DMS153 (cell line): Measurements from ENCODE around the gene PPFIBP2.

ENCODE experiments used
- DNase-seq: peaks from one replicate; lab custom pipeline; 2025; lab: John Stamatoyannopoulos, UW

PPFIBP2 gene

GRCh38 chr11:7527029-7527428 lies 13.2 kb downstream of the PPFIBP2 start:
- DNase-seq = no peak

- no peak for DNase-seq
Observed at GRCh38 chr11:7528514-7529049, 14.8 kb downstream of the PPFIBP2 start.

- no peak for DNase-seq
Observed at GRCh38 chr11:7530013-7530640, 16.3 kb downstream of the PPFIBP2 start.

GRCh38 chr11:7531011-7531410 lies 17.2 kb downstream of the PPFIBP2 start:
- DNase-seq = no peak

- DNase-seq = peak; percentile 7
Observed at GRCh38 chr11:7532405-7533145, 18.8 kb downstream of the PPFIBP2 start.

- peak; percentile 7 for DNase-seq
Observed at GRCh38 chr11:7533199-7534041, 19.6 kb downstream of the PPFIBP2 start.

GRCh38 chr11:7534042-7534378 lies 20.2 kb downstream of the PPFIBP2 start:
- DNase-seq = no peak

- no peak for DNase-seq
Observed at GRCh38 chr11:7536100-7536499, 22.3 kb downstream of the PPFIBP2 start.

GRCh38 chr11:7537265-7537664 lies 23.5 kb downstream of the PPFIBP2 start:
- peak; percentile 1 for DNase-seq

- DNase-seq = no peak
Observed at GRCh38 chr11:7538031-7538430, 24.2 kb downstream of the PPFIBP2 start.

- no peak for DNase-seq
Observed at GRCh38 chr11:7538466-7539454, 25.0 kb downstream of the PPFIBP2 start.

- peak; percentile 19 for DNase-seq
Observed at GRCh38 chr11:7540830-7541555, 27.2 kb downstream of the PPFIBP2 start.

- no peak for DNase-seq
Observed at GRCh38 chr11:7543302-7543701, 29.5 kb downstream of the PPFIBP2 start.

GRCh38 chr11:7544021-7544420 lies 30.2 kb downstream of the PPFIBP2 start:
- DNase-seq = no peak

GRCh38 chr11:7545611-7546010 lies 31.8 kb downstream of the PPFIBP2 start:
- no peak for DNase-seq

GRCh38 chr11:7546324-7546791 lies 32.6 kb downstream of the PPFIBP2 start:
- no peak for DNase-seq

GRCh38 chr11:7547687-7548086 lies 33.9 kb downstream of the PPFIBP2 start:
- DNase-seq = no peak

GRCh38 chr11:7548659-7549274 lies 35.0 kb downstream of the PPFIBP2 start:
- peak; percentile 54 for DNase-seq

- no peak for DNase-seq
Observed at GRCh38 chr11:7549681-7550080, 35.9 kb downstream of the PPFIBP2 start.

- DNase-seq = no peak
Observed at GRCh38 chr11:7551571-7551970, 37.8 kb downstream of the PPFIBP2 start.
